Activated CD4-positive, alpha-beta T cell treated with anti-CD3 and anti-CD28 coated beads for 24 hours (primary cell): ENCODE measurements around the gene ZBTB5.

Experiments used
- DNase-seq, 2 donors: peaks; one replicate each; pipeline ENCODE4 v3.0.0-alpha.2; 2020; ENCODE audit warnings: low read depth in 2 of 2

ZBTB5 gene

DNA sequence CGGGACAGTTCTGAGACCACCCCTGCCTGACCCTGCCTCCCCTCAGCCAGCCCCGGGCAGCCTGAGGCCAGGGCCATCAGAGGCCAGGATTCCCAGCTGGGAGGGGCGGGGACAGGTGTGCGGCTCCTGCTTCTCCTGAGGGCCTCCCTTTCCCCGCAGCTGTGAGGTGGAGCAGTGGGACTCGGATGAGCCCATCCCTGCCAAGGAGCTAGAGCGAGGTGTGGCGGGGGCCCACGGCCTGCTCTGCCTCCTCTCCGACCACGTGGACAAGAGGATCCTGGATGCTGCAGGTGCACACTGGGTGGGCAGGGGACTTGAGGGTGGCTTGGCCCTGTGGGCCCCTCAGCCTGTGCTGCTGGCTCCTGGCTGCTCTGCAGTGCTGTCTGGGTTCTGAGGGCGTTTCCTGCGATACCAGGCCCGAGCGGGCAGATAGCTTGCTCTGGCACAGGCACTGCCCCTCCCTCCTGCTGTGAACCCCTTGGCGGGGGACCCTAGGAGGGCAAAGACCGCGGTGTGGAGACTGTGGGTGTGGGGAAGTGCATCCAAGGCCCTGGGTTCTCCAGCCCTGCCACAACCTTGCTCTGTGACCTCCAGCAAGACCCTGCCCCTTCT lies 40.5 kb downstream of the ZBTB5 start:
- no peak for DNase-seq

DNA sequence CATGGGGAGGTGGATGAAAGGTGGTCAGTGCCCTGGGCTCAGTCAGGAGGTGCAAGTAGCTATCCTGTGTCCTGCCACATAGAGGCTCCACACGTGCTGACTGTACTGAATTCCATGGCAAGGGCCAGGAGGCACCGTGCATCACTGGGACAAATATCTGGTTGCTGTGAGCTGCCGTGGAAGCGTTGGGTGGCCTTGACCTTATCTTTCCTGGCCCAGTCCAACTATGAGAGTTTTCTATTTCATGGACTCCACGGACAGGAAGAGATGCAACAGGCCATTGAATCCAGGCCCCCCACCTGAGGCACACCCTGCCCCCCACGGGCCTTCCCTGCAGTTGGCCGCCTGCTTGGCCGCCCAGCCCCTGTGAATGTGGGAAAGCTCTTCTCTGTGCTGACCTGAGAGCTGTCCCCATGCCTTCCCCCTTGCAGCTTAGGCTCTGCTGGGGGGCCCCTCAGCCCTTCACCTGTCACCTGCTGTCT lies 41.0 kb downstream of the ZBTB5 start:
- no peak for DNase-seq

DNA sequence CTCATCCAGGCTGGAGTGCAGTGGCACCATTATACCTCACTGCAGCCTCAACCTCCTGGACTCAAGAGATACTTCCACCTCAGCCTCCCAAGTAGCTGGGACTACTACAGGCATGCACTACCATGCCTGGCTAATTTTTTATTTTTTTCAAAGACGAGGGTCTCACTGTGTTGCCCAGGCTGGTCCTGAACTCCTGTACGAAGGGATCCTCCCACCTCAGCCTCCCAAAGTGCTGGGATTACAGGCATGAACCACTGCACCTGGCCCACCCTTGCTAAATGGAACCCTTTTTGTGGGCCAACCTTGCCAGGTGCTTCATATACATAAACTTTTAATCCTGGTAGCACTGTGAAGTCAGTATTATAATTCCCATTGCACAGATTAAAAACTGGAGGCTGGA lies 41.7 kb downstream of the ZBTB5 start:
- no peak for DNase-seq

DNA sequence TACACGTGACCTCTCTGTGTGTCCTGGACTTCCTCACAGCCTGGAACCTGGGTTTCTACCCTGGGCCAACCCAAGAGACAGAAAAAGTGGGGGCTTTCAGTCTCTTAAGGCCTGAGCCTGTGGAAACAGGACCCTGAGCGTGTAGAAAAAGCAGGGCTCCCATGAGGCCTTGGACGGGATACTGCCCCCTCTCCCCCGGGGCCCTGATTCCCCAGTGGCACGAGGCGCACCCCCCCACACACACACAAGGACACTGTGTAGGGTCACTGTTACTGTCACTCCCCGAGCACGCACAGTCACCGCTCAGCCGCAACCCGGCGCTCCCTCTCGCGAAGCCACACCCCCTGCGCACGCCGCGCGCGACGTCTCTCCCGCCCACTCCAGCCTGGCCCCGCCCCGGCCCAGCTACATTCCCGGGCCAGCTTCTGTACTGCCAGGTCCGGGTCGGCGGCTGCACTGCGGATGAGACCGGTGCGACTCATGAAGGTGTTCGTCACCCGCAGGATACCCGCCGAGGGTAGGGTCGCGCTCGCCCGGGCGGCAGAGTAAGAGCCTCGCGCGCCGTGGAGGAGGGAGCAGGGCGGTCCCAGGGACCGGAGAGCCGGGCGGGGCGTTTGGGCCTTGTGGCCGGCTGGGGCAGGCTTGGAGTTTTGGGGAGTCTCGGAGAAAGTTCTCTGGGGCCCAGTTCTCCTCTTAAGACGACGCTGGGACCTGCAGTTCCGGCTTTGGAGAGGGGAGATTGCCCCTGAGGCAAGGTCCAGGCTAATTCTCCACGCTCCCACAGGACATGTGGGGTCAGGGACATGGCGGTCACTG lies 42.8 kb downstream of the ZBTB5 start, which contains the start of gene GRHPR:
GRHPR (plus strand) TSS at position 408 of the 816 bp plus-strand sequence; CDS start at position 463, 55 bp downstream.
- DNase-seq = peak; percentile 87 to 89

DNA sequence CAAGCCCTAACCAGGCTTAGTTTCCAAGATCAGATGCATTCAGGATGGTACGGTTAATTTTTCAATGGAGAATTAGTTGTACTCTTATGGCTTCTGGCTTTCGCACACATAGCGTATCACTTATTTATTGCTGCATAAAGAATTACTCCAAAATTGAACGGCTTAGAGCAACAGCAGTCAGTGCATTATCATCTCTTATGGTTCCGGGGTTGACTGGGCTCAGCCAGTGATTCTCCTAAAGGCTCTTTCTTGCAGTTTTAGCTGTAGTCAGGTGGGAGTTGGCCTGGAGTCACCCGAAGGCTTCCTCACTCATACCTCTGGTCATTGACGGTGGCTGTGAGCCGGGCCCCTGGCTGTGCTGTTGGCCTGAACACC lies 43.3 kb downstream of the ZBTB5 start:
- peak in 1 of 2 donors; percentile 14 for DNase-seq

DNA sequence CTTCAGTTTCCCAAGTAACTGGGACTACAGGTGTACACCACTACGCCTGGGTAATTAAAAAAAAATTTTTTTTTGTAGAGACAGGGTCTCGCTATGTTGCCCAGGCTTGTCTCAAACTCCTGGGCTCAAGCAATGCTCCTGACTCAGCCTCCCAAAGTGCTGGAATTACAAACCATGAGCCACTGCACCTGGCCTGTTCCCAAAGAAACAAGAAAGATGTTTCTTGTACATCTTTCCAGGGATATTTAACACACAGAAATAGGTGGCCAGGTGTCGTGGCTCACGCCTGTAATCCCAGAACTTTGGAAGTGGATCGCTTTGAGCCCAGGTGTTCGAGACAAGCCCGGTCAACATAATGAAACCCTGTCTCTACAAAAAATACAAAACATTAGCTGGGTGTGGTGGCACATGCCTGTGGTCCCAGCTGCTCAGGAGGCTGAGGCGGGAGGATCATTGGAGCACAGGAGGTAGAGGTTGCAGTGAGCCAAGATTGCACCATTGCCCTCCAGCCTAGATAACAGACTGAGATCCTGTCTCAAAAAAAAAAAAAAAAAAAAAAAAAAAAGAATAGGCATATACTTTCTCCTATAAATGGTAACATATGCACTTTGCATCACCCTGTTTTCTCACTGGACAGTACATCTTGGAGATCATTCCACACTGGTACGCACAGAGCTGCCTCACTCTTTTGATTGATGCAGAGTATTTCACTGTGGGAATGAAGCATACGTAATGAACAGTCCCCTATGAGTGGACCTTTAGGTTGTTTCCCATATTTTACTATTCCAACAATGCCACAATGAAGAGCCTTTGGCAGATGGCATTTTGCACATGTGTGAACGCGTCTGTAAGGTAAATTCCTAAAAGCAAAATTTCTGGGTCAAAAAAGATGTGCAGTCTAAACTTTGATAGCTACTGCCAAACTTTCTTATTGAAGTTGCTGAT lies 44.7 kb downstream of the ZBTB5 start:
- no peak for DNase-seq

DNA sequence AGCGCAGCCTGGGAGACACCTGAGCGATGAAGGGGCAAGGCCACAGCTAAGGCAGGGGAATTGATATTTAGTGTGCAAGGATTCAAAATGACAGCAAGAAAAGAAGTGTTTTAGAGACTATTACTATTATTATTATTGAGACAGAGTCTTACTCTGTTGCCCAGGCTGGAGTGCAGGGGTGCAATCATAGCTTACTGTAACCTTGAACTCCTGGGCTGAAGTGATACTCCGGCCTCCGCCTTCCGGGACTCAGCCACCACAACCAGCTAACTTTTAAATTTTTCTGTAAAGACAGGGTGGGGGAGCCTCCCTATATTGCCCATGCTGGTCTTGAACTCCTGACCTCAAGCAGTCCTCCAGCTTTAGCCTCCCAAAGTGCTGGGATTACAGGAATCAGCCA lies 46.0 kb downstream of the ZBTB5 start:
- DNase-seq = no peak

DNA sequence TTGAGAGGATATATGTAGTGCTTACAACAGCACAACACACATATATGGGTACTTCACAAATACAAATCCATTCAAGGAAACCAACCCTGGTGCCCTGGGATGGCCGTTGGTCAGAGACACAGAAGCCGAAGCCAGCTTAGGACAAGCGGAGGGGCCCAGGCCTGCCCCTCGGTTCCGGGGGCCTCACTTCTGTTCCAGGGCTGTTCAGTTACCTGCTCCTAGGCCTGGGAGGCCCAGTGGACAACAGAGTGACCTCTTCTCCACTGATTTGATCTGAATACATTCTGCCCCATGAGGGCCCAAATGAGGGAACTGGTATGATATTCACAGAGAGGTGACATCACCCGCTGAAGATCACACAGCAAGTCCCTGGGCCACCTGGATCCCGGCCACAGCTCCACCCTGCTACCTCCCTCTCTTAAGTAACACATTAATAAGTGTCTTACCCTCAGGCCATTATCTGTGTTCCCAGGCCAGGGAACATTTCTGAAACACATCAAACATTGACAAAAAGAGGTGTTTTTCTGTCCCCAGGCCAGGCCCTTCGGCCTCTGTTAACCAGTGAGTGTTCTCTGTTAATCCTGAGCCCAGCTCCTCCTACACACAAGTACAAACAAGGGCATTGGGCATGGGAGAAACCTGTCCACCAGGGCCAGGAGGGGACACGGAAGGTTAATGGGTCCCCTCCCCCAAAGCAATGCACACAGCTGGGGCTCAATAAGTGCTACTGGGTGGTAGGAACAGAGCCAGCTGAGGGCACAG lies 47.2 kb downstream of the ZBTB5 start:
- DNase-seq = no peak

DNA sequence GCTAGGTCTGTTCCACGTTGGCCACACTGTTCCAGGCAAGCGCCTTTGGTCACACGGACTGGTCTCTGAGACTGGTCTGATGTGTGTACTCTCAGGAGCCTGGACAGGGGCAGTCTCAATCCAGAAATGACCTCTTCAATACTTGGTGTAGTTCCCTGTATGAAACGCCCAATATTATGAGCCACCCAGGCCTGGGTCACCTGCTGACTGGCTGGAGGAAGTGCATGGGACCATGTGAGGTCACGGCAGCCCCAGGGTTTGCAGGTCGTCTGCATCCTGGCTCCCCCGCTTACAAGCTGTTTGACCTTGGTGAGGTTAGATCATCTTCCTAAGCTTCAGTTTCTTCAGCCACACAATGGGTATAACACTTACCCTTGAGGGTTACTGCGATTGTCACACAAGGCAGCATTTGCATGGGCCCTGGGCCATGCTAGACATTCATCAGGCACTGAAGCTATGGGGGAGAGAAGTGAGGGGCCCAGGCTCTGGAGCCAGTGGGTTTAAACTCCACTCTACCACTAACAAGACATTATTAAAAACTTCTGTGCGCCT lies 47.9 kb downstream of the ZBTB5 start:
- no peak for DNase-seq

DNA sequence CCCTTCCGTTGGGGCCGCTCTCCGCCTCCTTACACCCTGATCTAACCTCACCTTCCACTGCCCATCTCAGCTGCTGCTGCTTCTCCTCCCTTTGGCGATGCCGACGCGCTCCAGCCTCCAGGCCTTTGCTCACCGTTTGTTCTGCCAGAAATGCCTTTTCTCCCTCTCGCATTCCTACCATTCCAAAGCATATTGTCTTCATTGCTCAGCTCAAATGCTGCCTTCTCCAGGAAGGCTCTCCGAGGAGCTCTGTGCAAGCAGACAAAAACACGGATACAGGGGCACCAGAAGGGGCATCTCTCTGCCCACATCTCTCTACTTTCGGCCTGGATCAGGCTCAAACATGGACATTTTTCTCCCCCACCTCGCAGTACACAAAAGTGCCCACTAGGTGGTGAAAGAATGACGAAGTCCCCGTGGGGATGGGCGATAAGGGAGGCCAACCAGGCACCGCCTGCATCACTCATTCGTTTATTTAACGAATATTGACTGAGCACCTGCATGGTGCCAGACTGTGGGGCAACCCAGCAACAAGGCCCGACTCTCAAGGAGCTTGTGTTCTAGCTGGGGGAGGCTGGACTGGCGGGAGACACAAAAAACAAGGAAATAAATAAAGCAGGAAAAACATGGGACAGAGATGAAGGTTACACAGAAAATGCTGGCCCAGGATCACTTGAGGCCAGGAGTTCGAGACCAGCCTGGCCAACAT lies 50.1 kb downstream of the ZBTB5 start:
- DNase-seq = peak; percentile 68 to 70

DNA sequence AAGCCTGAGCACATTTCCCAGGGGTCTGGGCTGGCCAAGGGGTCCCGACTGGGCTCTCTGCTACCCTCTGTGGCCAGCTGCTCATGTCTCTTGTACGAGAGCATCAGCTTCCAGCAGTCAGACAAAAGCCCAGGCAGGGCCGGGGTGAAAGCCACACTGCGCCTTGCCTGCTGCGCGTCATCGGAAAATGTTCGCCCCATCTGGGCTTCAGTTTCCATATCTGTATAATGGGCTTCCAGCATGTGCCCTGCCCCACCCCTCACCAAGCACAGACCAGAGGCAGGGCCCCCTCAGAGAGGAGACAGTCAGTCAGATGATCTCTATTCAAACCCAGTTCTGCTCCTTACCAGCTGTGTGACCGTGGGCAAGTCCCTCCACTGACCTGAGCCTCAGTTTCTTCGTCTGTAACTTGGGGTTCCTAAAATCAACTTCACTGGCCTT lies 50.7 kb downstream of the ZBTB5 start:
- no peak for DNase-seq

DNA sequence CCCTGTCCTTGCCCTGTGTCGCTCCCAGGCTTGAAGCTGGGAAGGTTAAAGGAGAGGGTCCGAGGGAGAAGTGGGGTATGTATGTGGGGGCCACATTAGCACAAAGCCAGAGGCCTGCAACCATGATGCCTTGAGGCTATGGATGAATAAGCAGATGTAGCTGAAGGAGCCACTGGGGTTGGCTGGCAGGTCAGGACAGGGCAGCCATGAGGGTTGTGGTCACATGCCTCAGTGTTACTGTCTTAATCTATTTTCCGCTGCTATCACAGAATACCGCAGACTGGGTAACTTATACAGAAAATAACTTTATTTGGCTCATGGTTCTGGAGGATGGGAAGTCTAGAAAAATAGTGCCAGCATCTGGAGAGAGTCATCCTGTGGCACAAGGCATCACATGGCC lies 51.9 kb downstream of the ZBTB5 start:
- DNase-seq = no peak

DNA sequence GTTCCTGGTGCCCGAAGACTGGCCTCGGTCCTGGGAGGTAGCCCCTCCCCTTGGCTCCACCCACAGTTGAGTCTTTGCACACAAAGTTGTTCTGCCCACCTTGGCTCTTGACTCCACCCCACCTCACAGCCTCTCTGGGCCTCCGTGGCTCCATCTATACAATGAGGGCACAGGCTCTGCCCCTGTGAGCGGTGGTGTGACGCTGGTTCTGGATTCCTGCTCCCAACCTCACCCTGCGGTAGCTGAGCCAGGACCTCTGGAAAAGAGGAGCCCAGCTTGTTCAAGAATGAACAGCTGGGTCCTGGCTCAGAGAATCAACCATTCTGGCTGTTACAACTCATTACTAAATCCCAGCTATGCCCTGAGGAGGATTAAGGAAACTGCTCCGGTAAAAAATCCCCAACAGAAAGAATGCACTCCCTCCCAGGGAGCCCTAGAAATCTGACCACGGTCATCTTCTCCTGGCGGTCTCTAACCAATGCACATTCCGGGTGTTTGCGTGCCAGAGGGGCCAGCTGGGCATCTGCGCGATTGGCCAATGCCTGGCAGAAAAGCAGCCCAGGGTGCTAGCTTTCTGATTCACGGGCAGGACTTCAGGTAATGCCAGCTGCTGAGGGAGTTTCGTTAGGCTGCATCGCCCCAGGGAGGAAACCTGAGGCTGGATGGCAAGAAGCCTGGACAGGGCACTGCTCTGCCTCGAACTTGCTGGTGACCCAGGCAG lies 52.7 kb downstream of the ZBTB5 start:
- no peak for DNase-seq

DNA sequence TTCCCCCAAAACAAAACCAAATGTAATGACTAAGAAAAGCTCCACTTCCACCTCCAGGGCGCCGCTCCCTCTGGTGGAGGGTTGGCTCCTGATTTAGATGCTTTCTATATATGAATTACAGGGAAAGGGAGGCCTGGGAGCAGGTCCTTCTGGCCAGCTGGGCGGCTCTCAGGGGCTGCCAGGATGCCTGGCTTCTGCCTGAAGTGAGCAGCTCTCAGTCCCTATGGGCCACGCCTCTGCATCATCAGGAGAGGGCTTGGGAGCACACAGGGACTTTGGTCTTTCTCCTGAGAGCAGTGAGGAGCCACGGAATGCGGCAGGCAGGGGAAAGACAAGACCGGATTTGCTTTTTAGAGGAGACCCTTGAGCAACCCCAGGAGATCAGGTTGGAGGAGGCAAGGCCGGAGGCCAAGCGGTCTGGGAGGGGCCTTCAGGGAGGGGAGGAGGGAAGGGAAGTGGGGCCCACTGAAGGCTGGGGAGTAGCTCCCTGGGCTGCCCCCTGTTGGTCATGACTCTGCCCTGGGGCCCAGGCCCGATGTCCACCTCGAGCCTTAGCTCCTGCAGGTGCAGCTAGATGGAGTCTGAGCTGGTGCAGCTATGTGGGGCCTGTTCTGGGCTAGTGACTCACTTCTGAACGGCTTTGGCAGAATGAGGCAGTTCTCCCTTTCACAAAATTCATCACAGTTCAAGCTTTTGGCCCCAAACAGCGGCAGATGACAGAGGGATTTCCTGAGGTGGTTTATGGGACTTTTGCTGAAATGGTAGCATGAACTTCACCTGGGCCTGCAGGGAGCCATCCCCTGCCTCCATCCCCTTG lies 54.1 kb downstream of the ZBTB5 start:
- DNase-seq = peak in 1 of 2 donors; percentile 15

DNA sequence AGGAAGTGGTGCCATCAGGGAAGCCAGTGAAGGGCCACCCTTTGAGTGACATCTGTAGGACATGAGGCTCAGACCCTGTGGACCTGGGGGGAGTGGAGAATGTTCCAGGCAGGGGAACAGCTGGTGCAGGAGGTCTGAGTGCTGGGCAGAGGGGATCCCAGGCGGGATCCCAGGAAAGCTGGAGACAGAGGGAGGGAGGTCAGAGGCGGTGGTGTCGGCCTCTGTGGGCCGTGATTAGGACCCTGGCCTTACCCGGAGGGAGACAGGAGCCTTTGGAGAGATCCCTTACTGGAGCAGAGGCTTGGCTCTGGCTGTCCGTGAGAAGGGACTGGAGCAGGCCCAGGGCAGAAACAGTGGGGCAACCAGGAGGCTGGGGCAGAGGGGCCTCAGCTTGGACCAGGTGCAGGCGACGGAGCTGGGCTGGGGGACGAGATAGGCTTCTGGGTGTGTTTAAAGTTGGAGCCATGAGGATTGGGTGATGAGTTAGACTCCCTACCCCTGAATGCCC lies 54.8 kb downstream of the ZBTB5 start:
- DNase-seq = no peak

DNA sequence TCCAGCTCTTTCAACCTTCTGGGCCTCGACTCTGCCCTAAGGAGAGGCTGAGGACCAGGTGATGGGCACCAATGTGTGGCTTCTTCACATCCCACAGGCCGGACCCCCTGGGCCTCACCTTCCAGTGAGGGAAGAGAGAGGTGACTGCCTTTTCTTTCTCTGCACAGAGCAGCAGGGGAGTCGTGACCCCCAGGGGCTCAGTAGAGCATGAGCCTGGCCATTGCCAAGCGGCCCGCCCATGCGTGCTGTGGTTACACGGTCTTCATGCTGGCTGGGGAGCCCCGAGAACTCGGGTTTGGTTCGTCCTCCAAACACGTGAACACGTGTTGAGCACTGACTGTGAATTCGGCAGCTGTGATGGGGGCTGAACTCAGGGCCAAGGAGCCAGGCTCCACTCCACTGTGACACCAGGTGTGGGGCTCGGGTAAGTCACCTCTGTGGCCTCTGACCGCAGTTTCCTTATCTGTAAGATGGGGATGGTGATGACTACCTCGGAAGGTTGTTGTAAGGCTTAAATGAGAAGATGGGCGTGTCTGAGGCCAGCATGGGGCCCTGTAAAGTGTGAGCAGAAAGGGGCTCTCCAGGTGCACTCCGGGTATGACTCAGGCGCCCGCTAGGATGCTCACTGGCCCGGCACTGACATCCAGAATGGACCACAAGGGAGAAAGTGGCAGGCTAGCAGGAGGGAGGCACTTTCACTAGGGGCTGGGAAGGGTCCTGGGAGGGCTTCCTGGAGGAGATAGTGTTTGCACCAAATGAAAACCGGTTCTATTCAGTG lies 56.1 kb downstream of the ZBTB5 start:
- peak; percentile 42 for DNase-seq

DNA sequence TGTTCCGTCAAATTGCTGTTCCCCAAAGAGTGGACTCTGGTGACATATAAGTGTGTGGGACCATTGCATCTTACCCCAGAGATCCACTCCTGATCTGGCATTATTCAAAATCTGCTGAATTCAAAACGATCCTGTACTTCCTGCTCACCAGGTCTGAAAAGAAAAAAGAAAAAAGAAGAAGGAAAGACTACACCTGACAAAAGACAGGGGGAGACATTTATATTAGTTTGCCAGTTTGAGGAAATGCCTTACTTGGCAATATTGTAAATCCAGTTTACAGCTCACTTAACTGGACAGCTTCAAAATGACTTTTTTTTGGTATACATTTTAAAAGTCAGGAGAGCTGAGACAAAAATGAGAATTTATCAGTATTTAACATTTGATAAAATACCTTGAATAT lies 57.8 kb downstream of the ZBTB5 start:
- DNase-seq = no peak
